ENCODE measurements around the gene APP. TPM values are rescaled to one million over a fixed set of nuclear protein-coding genes. Genes with fewer than 3 reads are reported as not detected.

APP gene
- polyA plus RNA-seq, 4 donors = 870 to 980 (median 951) TPM

DNA sequence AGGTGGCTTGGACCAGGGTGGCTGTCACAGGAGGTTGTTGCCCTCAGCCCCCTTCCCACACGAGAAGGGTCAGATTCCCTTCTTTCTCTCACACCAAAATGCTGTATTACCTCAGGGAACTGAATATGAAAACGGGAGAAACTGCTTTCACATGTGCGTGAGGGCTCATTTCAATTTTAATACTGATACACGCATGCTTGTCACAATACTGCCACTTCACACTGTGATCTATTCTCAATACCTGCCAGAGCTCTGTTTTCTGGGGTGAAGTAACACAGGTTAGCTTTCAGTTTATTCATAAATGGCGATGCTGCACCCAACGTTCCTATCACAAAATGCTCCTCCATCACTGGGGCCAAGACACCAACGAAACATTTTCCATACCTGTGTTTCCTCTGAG lies 181.8 kb downstream of the APP start:
- DNase-seq (ENCODE audit: low read depth in 4 of 4, low spot score in 3 of 4) = no peak

DNA sequence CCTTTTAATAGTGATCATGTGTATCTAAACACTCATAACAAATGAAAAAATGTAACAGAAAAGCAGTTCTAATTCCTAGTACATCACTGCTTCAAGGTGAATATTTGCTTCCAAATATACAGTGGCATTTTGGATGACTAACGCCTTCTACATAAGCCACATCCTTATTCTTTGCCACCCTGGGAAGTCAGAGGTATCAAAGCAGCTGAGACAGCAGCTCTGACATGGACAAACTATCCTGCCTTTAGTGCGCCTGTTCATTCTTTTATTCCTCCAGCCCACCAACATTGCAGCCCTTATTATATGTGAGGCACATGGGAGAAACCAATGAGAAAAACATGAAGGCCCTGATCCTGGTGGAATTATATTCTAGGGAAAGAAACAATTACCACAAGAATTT lies 183.0 kb downstream of the APP start:
- no peak for DNase-seq (ENCODE audit: low read depth in 4 of 4, low spot score in 3 of 4)

DNA sequence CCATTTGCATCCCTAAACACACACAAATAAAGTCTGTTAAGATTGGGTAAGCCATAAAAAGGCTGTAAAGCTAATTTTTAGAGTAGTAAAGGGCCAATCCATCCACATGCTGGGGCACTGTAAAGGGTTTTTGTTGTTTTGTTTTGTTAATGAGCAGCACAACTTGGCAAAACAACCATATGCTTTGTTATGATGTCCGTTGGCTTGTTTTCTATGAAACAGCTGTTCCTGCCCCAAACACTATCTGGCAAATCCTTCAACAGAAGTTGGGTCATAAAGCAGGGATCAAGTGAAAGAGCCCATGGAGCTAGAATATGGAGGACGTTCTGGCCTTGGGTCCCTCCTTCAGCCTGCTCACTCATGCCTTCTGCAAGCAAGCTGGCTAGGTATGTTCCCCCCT lies 183.6 kb downstream of the APP start:
- no peak for DNase-seq (ENCODE audit: low read depth in 4 of 4, low spot score in 3 of 4)

DNA sequence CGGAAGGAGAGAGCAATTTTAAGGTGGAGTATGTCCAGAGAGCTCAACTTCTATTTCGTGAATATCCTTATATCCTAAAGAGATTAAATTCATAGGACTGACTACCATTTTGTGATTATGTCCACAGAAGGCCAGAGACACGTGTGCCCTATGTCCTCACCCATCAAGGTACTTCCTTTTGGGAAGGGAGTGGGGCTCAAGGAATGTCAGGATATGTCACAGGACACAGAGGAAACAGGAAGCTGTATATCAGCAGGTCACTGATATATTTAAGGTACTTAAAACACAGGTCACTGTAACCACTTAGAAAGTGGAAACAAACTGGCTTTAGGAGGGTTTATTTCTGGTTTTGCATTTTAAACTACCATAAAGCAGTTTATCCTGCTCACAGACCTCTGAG lies 184.6 kb downstream of the APP start:
- no peak for DNase-seq (ENCODE audit: low read depth in 4 of 4, low spot score in 3 of 4)

GRCh38 chr21:25984538-25984937 lies 186.0 kb downstream of the APP start:
- no peak for DNase-seq (ENCODE audit: low read depth in 4 of 4, low spot score in 3 of 4)

DNA sequence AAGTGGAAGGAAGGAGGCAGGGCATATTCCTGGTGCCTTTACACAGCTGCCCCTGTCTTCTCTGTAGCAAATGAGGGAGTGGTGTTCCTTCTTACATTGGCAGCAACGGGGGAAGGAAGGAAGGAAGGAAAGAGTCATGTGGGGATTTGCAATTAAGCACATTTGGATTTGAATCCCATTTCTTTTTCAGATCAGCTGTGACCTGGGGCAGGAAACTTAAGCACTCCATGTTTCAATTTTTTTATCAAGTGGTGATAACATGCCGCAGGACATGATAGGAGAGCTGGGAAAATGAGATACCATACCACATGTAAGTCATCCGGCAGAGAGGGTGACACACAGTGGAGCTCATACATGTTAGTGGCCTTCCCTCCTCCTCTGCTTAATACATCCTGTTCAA lies 186.8 kb downstream of the APP start:
- no peak for DNase-seq (ENCODE audit: low read depth in 4 of 4, low spot score in 3 of 4)

DNA sequence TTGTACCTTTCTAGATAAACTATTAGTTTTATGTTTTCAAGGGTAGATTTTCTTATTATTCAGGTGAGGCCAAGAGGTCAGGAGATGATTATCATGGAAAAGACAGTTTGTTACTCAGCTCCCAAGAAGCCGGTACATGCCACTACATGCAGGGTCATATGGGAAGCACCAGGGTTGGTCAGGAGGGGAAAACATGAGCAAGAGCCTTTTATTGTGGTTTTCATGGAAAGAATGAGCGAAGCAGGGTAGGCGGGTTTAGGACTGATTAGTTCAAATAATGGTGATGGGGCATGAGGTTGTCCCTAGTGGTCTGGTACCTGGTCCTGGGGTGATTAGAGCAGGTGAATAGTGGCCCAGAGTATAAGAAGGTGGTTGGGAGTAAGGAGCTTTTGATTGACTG lies 189.9 kb downstream of the APP start:
- DNase-seq (ENCODE audit: low read depth in 4 of 4, low spot score in 3 of 4) = no peak

GRCh38 chr21:25979845-25980616 lies 190.5 kb downstream of the APP start:
- no peak for DNase-seq (ENCODE audit: low read depth in 4 of 4, low spot score in 3 of 4)

GRCh38 chr21:25977068-25977611 lies 193.4 kb downstream of the APP start:
- DNase-seq (ENCODE audit: low read depth in 4 of 4, low spot score in 3 of 4) = no peak

- no peak for DNase-seq (ENCODE audit: low read depth in 4 of 4, low spot score in 3 of 4)
These were observed 195.6 kb downstream of the APP start for GRCh38 chr21:25974964-25975363.

- DNase-seq (ENCODE audit: low read depth in 4 of 4, low spot score in 3 of 4) = no peak
These were observed 200.2 kb downstream of the APP start for GRCh38 chr21:25970254-25970930.

DNA sequence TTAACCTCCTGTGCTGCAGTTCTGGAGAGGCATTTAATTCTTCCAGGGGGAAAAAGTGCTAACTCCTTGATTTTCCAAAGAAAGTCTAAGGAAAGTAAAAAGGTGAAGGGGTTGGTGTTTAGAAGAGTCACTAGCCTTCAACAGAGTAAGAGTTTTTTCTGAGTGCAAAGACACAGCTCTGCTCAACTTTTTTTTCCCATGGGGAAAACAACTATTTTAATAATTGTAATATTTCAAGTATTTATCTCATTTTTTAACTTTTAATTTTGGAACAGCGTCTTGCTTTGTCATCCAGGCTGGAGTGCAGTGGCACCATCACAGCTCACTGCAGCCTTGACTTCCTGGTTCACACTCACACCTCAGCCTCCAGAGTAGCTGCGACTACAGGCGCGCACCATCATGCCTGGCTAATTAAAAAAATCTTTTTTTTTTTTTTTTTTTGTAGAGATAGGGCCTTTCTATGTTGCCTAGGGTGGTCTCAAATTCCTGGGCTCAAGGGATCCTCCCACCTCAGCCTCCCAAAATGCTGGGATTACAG lies 202.6 kb downstream of the APP start:
- DNase-seq (ENCODE audit: low read depth in 4 of 4, low spot score in 3 of 4) = no peak

- DNase-seq (ENCODE audit: low read depth in 4 of 4, low spot score in 3 of 4) = no peak
These were observed 203.2 kb downstream of the APP start for GRCh38 chr21:25967181-25967900.

- DNase-seq (ENCODE audit: low read depth in 4 of 4, low spot score in 3 of 4) = no peak
These were observed 204.4 kb downstream of the APP start for GRCh38 chr21:25965951-25966707.

DNA sequence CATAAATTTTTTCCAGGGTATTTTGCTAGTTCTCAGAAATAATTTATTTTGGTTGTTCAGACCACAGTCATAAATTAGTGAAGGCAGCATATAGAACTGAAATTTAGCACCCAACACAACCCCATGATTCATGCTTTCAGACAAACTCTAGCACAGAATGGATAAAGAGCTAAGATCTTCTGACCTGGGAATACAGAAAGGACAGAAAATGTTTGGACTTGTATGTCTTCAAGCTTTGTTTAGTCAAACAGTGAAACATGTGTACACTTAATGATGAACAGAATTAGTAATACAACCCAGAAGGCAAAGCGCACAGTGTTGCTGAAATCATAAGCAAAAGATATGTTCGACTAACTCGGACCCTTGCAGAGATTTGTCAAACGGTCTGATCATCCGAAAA lies 205.6 kb downstream of the APP start:
- DNase-seq (ENCODE audit: low read depth in 4 of 4, low spot score in 3 of 4) = no peak

DNA sequence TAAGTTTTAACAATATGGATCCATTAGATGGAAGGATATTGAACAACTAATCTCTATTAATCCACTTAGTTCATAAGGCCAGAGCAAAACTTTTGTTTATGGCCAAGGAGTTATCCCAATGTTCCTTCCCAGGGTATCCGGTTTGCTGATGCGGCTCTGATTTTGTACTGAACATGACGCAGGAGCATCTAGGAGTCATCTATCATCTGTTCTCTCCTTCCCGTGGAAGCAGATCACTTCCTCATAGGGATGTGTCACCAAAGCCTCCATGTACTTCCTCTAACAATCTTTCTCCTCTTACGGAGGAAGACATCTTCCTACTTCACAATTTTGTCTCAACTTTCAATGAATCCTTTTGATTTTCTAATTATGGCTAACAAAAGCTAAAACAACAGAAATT lies 206.6 kb downstream of the APP start:
- no peak for DNase-seq (ENCODE audit: low read depth in 4 of 4, low spot score in 3 of 4)

DNA sequence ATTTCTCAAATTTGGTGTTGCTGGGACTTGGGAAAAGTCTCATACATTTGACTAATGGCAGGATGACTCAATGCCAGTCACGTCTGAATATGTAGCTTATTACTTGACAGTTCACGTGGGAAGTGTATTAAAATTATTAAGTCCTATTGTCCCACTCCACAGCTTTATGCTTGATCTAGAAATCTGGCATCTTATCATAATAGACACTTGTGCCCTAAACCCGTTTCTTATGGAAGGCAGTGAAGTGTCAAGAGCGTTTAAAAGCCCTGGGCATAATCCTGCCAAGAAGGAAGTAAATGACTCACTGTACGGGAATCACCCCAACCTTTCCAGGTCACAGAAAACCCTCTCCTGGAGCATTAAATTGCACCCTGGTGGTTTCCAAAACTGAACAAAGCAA lies 207.4 kb downstream of the APP start:
- DNase-seq (ENCODE audit: low read depth in 4 of 4, low spot score in 3 of 4) = no peak

- no peak for DNase-seq (ENCODE audit: low read depth in 4 of 4, low spot score in 3 of 4)
These were observed 209.5 kb downstream of the APP start for GRCh38 chr21:25961042-25961441.

DNA sequence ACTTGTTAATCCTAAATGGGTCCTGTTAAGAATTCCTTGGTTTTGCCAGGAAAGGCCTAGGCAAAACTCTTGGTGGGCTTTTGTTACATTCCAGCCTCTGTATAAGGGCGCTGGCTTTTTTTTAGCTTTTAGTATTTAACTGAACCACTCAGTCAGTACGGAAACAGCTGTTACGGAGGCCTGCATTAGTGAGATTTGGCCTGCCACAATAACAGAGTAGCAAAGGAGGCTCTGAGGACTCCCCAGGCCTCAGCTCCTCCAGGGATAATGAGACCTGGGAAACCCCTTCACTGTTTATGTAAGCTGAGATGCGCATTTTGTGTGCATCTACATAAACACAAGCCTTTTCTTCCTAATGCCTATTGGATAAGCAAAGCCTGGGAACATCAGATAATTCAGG lies 210.2 kb downstream of the APP start:
- no peak for DNase-seq (ENCODE audit: low read depth in 4 of 4, low spot score in 3 of 4)

- no peak for DNase-seq (ENCODE audit: low read depth in 4 of 4, low spot score in 3 of 4)
These were observed 210.8 kb downstream of the APP start for GRCh38 chr21:25959799-25960198.
